CD8-positive, alpha-beta memory T cell (primary cell): ENCODE measurements around the gene OXNAD1. TPM values are rescaled to one million over a fixed set of nuclear protein-coding genes. Genes with fewer than 3 reads are reported as not detected.
A peak's percentile ranks its signal among the peaks of the same experiment; 100 is the strongest.

Source experiments
- CTCF ChIA-PET: fragments of 350-600 bp; sonication (Branson Sonifier 250); formaldehyde crosslinking; loops from one replicate; lab custom pipeline; 2021; ENCODE audit warnings: antibody characterized with exemption; lab: Charles Lee
- POLR2A ChIA-PET: fragments of 350-600 bp; sonication (Branson Sonifier 250); formaldehyde crosslinking; loops from one replicate; lab custom pipeline; 2021; ENCODE audit warnings: antibody characterized with exemption; lab: Charles Lee
- DNase-seq, 5 donors: peaks; one replicate each; pipeline versions ENCODE4 v3.0.0 to v3.0.0-alpha.2; 2020 to 2022; ENCODE audit warnings: mixed read lengths in 1 of 5
- H3K27ac ChIP-seq: one replicate; pipeline ENCODE4 v1.7.0; 2013; ENCODE audit warnings: low read depth, mild to moderate bottlenecking, low read length, moderate library complexity
- H3K27me3 ChIP-seq: 2 replicates; pipeline ENCODE4 v1.7.0; 2013; ENCODE audit warnings: low read length, mild to moderate bottlenecking; ENCODE audit not compliant: insufficient read depth, poor library complexity, severe bottlenecking
- H3K36me3 ChIP-seq: 2 replicates; pipeline ENCODE4 v1.7.0; 2013; ENCODE audit warnings: mild to moderate bottlenecking, low read length, moderate library complexity; ENCODE audit not compliant: insufficient read depth
- H3K4me1 ChIP-seq: 2 replicates; pipeline ENCODE4 v1.7.0; 2013; ENCODE audit warnings: mild to moderate bottlenecking, low read length, moderate library complexity; ENCODE audit not compliant: insufficient read depth
- H3K4me3 ChIP-seq: 2 replicates; pipeline ENCODE4 v1.7.0; 2013; ENCODE audit warnings: mild to moderate bottlenecking, low read length
- H3K9me3 ChIP-seq: 2 replicates; pipeline ENCODE4 v1.7.0; 2013; ENCODE audit warnings: mild to moderate bottlenecking, low read length
- H3K27ac Mint-ChIP-seq, 8 donors: one replicate each; pipeline ENCODE4 v1.8.0; 2020 to 2021; ENCODE audit warnings: mixed read lengths in 8 of 8, mild to moderate bottlenecking in 6 of 8, inconsistent platforms in 3 of 8, moderate library complexity in 3 of 8
- H3K27me3 Mint-ChIP-seq, 2 donors: one replicate each; pipeline ENCODE4 v1.8.0; 2020 to 2021; ENCODE audit warnings: mixed read lengths in 2 of 2, mild to moderate bottlenecking in 1 of 2, moderate library complexity in 1 of 2
- H3K36me3 Mint-ChIP-seq, 3 donors: one replicate each; pipeline ENCODE4 v1.8.0; 2020 to 2021; ENCODE audit warnings: mixed read lengths in 3 of 3, inconsistent platforms in 1 of 3, mild to moderate bottlenecking in 1 of 3
- H3K4me1 Mint-ChIP-seq, 3 donors: one replicate each; pipeline ENCODE4 v1.8.0; 2020 to 2021; ENCODE audit warnings: mixed read lengths in 3 of 3, inconsistent platforms in 1 of 3, mild to moderate bottlenecking in 1 of 3
- H3K4me3 Mint-ChIP-seq, 7 donors: one replicate each; pipeline ENCODE4 v1.8.0; 2020 to 2021; ENCODE audit warnings: mixed read lengths in 7 of 7, mild to moderate bottlenecking in 6 of 7, moderate library complexity in 4 of 7, inconsistent platforms in 2 of 7
- H3K9me3 Mint-ChIP-seq, 5 donors: one replicate each; pipeline ENCODE4 v1.8.0; 2020 to 2022; ENCODE audit warnings: mixed read lengths in 5 of 5, mild to moderate bottlenecking in 3 of 5, moderate library complexity in 2 of 5, inconsistent platforms in 1 of 5
- polyA plus RNA-seq: library from polyadenylated mRNA; unstranded; fragments of 300-500 nt; fragmentation: Illumina TruSeq; gene quantifications from one replicate; pipeline ENCODE4 v1.2.3, GENCODE V29; 2021
- total RNA-seq, 2 experiments: library from RNA; stranded (reverse); gene quantifications; one replicate each; pipeline ENCODE4 v1.2.3, GENCODE V29; 2021

The OXNAD1 gene
- total and polyA plus RNA-seq, 3 experiments from 2014 or later: 28.6 to 64.2 (median 30.1) TPM

- Mint-ChIP-seq H3K4me3 (no peak overlapping the region), H3K27me3 (no peaks in the 10 kb centered on the region), H3K36me3 (peaks cover 5 to 52% (median 5%) of the 10 kb centered on the region in 3 donors), H3K9me3 (no peaks in the 10 kb centered on the region), H3K27ac (no peak overlapping the region), H3K4me1 (peaks cover 17 to 23% (median 19%) of the 10 kb centered on the region in 3 donors)
- Histone ChIP-seq H3K36me3 (no peaks in the 10 kb centered on the region), H3K4me1 (peaks cover 2% of the 10 kb centered on the region), H3K27ac (no peak overlapping the region), H3K27me3 (no peaks in the 10 kb centered on the region), H3K9me3 (no peaks in the 10 kb centered on the region), H3K4me3 (no peak overlapping the region)
- DNase-seq: no peak
- ChIA-PET CTCF (interaction anchor here (1.4 to 9.5 kb wide), 3 partner anchors 15 to 258 kb away, joined by 3 to 108 read pairs (median 13); no protein-coding TSS in a partner anchor), POLR2A (no interaction called here)
Measured at GRCh38 chr3:16270855-16271254, 5.8 kb downstream of the OXNAD1 start.

- Histone ChIP-seq H3K9me3 (no peaks in the 10 kb centered on the region), H3K4me1 (no peaks in the 10 kb centered on the region), H3K4me3 (no peak overlapping the region), H3K36me3 (no peaks in the 10 kb centered on the region), H3K27ac (no peak overlapping the region), H3K27me3 (no peaks in the 10 kb centered on the region)
- no peaks in the 10 kb centered on the region for H3K9me3 Mint-ChIP-seq
- ChIA-PET POLR2A (interaction anchor here (0.7 kb wide), 1 partner anchor 16 kb away, joined by 3 read pairs; no protein-coding TSS in a partner anchor), CTCF (interaction anchor here (0.8 to 9.5 kb wide), 7 partner anchors 14 to 278 kb away, joined by 3 to 108 read pairs (median 4); no protein-coding TSS in a partner anchor)
- peaks cover 3 to 6% (median 4%) of the 10 kb centered on the region in 3 donors for H3K4me1 Mint-ChIP-seq
- H3K27me3 Mint-ChIP-seq: no peaks in the 10 kb centered on the region
- no peak overlapping the region for H3K4me3 Mint-ChIP-seq
- DNase-seq: no peak
- H3K36me3 Mint-ChIP-seq: peaks cover 5 to 58% (median 6%) of the 10 kb centered on the region in 3 donors
- no peak overlapping the region for H3K27ac Mint-ChIP-seq
Measured at GRCh38 chr3:16272588-16272987, 7.6 kb downstream of the OXNAD1 start.

GRCh38 chr3:16273867-16274266, 8.9 kb downstream of the OXNAD1 start:
- no peak overlapping the region for H3K27ac ChIP-seq
- Mint-ChIP-seq H3K36me3 (peaks cover 5 to 60% (median 9%) of the 10 kb centered on the region in 3 donors), H3K4me1 (peaks cover 0 to under 1% (median 0%) of the 10 kb centered on the region in 3 donors), H3K4me3 (no peak overlapping the region), H3K9me3 (no peaks in the 10 kb centered on the region), H3K27ac (no peak overlapping the region), H3K27me3 (no peaks in the 10 kb centered on the region)
- no peak overlapping the region for H3K4me3 ChIP-seq
- ChIA-PET POLR2A (no interaction called here), CTCF (no interaction called here)
- H3K27me3 ChIP-seq: no peaks in the 10 kb centered on the region
- H3K9me3 ChIP-seq: no peaks in the 10 kb centered on the region
- no peak for DNase-seq
- no peaks in the 10 kb centered on the region for H3K36me3 ChIP-seq
- H3K4me1 ChIP-seq: no peaks in the 10 kb centered on the region

GRCh38 chr3:16277471-16277870, 12.5 kb downstream of the OXNAD1 start:
- no peaks in the 10 kb centered on the region for H3K27me3 Mint-ChIP-seq
- H3K27me3 ChIP-seq: no peaks in the 10 kb centered on the region
- no peaks in the 10 kb centered on the region for H3K9me3 ChIP-seq
- no peak overlapping the region for H3K4me3 ChIP-seq
- H3K36me3 Mint-ChIP-seq: peaks cover 4 to 36% (median 10%) of the 10 kb centered on the region in 3 donors
- no peak overlapping the region for H3K27ac ChIP-seq
- H3K27ac Mint-ChIP-seq: no peak overlapping the region
- POLR2A ChIA-PET: no interaction called here
- no peak overlapping the region for H3K4me3 Mint-ChIP-seq
- DNase-seq: no peak
- H3K4me1 Mint-ChIP-seq: no peaks in the 10 kb centered on the region
- no peaks in the 10 kb centered on the region for H3K9me3 Mint-ChIP-seq
- no peaks in the 10 kb centered on the region for H3K36me3 ChIP-seq
- no peaks in the 10 kb centered on the region for H3K4me1 ChIP-seq
- CTCF ChIA-PET: interaction anchor here (1.4 to 4.8 kb wide), 2 partner anchors 9 to 12 kb away, joined by 3 to 21 read pairs; no protein-coding TSS in a partner anchor

- no peaks in the 10 kb centered on the region for H3K27me3 ChIP-seq
- CTCF ChIA-PET: interaction anchor here (4.8 kb wide), 1 partner anchor 11 kb away, joined by 21 read pairs; no protein-coding TSS in a partner anchor
- no peaks in the 10 kb centered on the region for H3K9me3 ChIP-seq
- H3K27me3 Mint-ChIP-seq: no peaks in the 10 kb centered on the region
- no peaks in the 10 kb centered on the region for H3K36me3 ChIP-seq
- POLR2A ChIA-PET: no interaction called here
- no peak for DNase-seq
- H3K27ac ChIP-seq: no peak overlapping the region
- H3K27ac Mint-ChIP-seq: no peak overlapping the region
- H3K36me3 Mint-ChIP-seq: peaks cover 5 to 29% (median 10%) of the 10 kb centered on the region in 3 donors
- H3K4me1 ChIP-seq: no peaks in the 10 kb centered on the region
- no peaks in the 10 kb centered on the region for H3K9me3 Mint-ChIP-seq
- H3K4me3 Mint-ChIP-seq: no peak overlapping the region
- H3K4me1 Mint-ChIP-seq: peaks cover 0 to 8% (median 6%) of the 10 kb centered on the region in 3 donors
- no peak overlapping the region for H3K4me3 ChIP-seq
Measured at GRCh38 chr3:16279010-16279801, 14.2 kb downstream of the OXNAD1 start.

GRCh38 chr3:16280671-16281070, 15.7 kb downstream of the OXNAD1 start:
- ChIA-PET CTCF (interaction anchor here (4.8 kb wide), 1 partner anchor 13 kb away, joined by 21 read pairs; no protein-coding TSS in a partner anchor), POLR2A (no interaction called here)
- no peak for DNase-seq
- H3K27ac Mint-ChIP-seq: no peak overlapping the region
- no peak overlapping the region for H3K27ac ChIP-seq
- no peaks in the 10 kb centered on the region for H3K27me3 Mint-ChIP-seq
- no peak overlapping the region for H3K4me3 ChIP-seq
- no peak overlapping the region for H3K4me3 Mint-ChIP-seq
- H3K4me1 ChIP-seq: peaks cover 14% of the 10 kb centered on the region
- H3K4me1 Mint-ChIP-seq: peaks cover 13 to 22% (median 21%) of the 10 kb centered on the region in 3 donors
- no peaks in the 10 kb centered on the region for H3K9me3 Mint-ChIP-seq
- H3K9me3 ChIP-seq: no peaks in the 10 kb centered on the region
- H3K36me3 ChIP-seq: no peaks in the 10 kb centered on the region
- no peaks in the 10 kb centered on the region for H3K27me3 ChIP-seq
- peaks cover 5 to 18% (median 8%) of the 10 kb centered on the region in 3 donors for H3K36me3 Mint-ChIP-seq

- ChIA-PET POLR2A (interaction anchor here (2.7 kb wide), 1 partner anchor 16 kb away, joined by 16 read pairs; no protein-coding TSS in a partner anchor), CTCF (interaction anchor here (2.8 to 3.4 kb wide), 2 partner anchors 17 to 19 kb away, joined by 19 to 20 read pairs; partner anchors contain the start of genes DPH3 and OXNAD1)
- DNase-seq: no peak
- peaks cover 30% of the 10 kb centered on the region for H3K4me1 ChIP-seq
- H3K27me3 ChIP-seq: no peaks in the 10 kb centered on the region
- Mint-ChIP-seq H3K27ac (peak overlapping the region; percentile 85 to 98 (median 94)), H3K9me3 (no peaks in the 10 kb centered on the region), H3K36me3 (peaks cover 5 to 28% (median 8%) of the 10 kb centered on the region in 3 donors), H3K4me3 (peak overlapping the region; percentile 6 to 98 (median 84)), H3K27me3 (no peaks in the 10 kb centered on the region), H3K4me1 (peaks cover 35 to 57% (median 50%) of the 10 kb centered on the region in 3 donors)
- H3K9me3 ChIP-seq: no peaks in the 10 kb centered on the region
- no peaks in the 10 kb centered on the region for H3K36me3 ChIP-seq
- no peak overlapping the region for H3K4me3 ChIP-seq
- no peak overlapping the region for H3K27ac ChIP-seq
Measured at GRCh38 chr3:16284633-16285032, 19.6 kb downstream of the OXNAD1 start.
